IPS-15b (cell line): Measurements from ENCODE around the gene TMEM164.

Experiments used
- H3K27me3 ChIP-seq: one replicate; pipeline ENCODE4 v1.6.1; 2013; ENCODE audit warnings: low read length; ENCODE audit not compliant: control insufficient read depth, insufficient read depth
- H3K36me3 ChIP-seq: one replicate; pipeline ENCODE4 v1.6.1; 2013; ENCODE audit warnings: low read length; ENCODE audit not compliant: control insufficient read depth, insufficient read depth
- H3K4me1 ChIP-seq: one replicate; pipeline ENCODE4 v1.6.1; 2013; ENCODE audit warnings: mild to moderate bottlenecking, low read length; ENCODE audit not compliant: control insufficient read depth, insufficient read depth
- H3K4me3 ChIP-seq: one replicate; pipeline ENCODE4 v1.5.1; 2013; ENCODE audit warnings: low read depth, low read length
- H3K9ac ChIP-seq: one replicate; pipeline ENCODE4 v1.6.1; 2013; ENCODE audit warnings: low read depth, mild to moderate bottlenecking, low read length
- H3K9me3 ChIP-seq: one replicate; pipeline ENCODE4 v1.6.1; 2013; ENCODE audit warnings: mild to moderate bottlenecking, low read length; ENCODE audit not compliant: control insufficient read depth, insufficient read depth

TMEM164 gene

GRCh38 chrX:109987884-109988283, 15.0 kb upstream of the TMEM164 start:
- H3K9ac ChIP-seq = no peak overlapping the region
- no peaks in the 10 kb centered on the region for H3K36me3 ChIP-seq
- H3K27me3 ChIP-seq = no peaks in the 10 kb centered on the region
- no peaks in the 10 kb centered on the region for H3K4me1 ChIP-seq
- no peak overlapping the region for H3K4me3 ChIP-seq
- no peaks in the 10 kb centered on the region for H3K9me3 ChIP-seq

- Histone ChIP-seq H3K4me1 (no peaks in the 10 kb centered on the region), H3K27me3 (no peaks in the 10 kb centered on the region), H3K9me3 (no peaks in the 10 kb centered on the region), H3K36me3 (no peaks in the 10 kb centered on the region), H3K4me3 (no peak overlapping the region), H3K9ac (no peak overlapping the region)
These were observed 12.2 kb upstream of the TMEM164 start for GRCh38 chrX:109990582-109991276.

- Histone ChIP-seq H3K9ac (no peak overlapping the region), H3K9me3 (no peaks in the 10 kb centered on the region), H3K36me3 (no peaks in the 10 kb centered on the region), H3K4me1 (peaks cover under 1% of the 10 kb centered on the region), H3K4me3 (no peak overlapping the region), H3K27me3 (no peaks in the 10 kb centered on the region)
These were observed 10.7 kb upstream of the TMEM164 start for GRCh38 chrX:109992203-109992602.

GRCh38 chrX:109995155-109995554, 7.8 kb upstream of the TMEM164 start:
- no peaks in the 10 kb centered on the region for H3K27me3 ChIP-seq
- peaks cover 9% of the 10 kb centered on the region for H3K4me1 ChIP-seq
- H3K9me3 ChIP-seq = no peaks in the 10 kb centered on the region
- no peaks in the 10 kb centered on the region for H3K36me3 ChIP-seq
- H3K9ac ChIP-seq = no peak overlapping the region
- H3K4me3 ChIP-seq = no peak overlapping the region

- no peaks in the 10 kb centered on the region for H3K36me3 ChIP-seq
- no peak overlapping the region for H3K4me3 ChIP-seq
- H3K9me3 ChIP-seq = no peaks in the 10 kb centered on the region
- peaks cover 3% of the 10 kb centered on the region for H3K27me3 ChIP-seq
- H3K9ac ChIP-seq = no peak overlapping the region
- H3K4me1 ChIP-seq = peaks cover 9% of the 10 kb centered on the region
These were observed 5.0 kb upstream of the TMEM164 start for GRCh38 chrX:109997786-109998452.

GRCh38 chrX:110000000-110000399, 2.9 kb upstream of the TMEM164 start:
- Histone ChIP-seq H3K9ac (no peak overlapping the region), H3K36me3 (no peaks in the 10 kb centered on the region), H3K9me3 (no peaks in the 10 kb centered on the region), H3K4me1 (peaks cover 11% of the 10 kb centered on the region), H3K27me3 (peaks cover 3% of the 10 kb centered on the region), H3K4me3 (no peak overlapping the region)

- Histone ChIP-seq H3K9ac (no peak overlapping the region), H3K36me3 (no peaks in the 10 kb centered on the region), H3K4me3 (no peak overlapping the region), H3K4me1 (peaks cover 11% of the 10 kb centered on the region), H3K27me3 (peaks cover 3% of the 10 kb centered on the region), H3K9me3 (no peaks in the 10 kb centered on the region)
These were observed 1.8 kb upstream of the TMEM164 start for GRCh38 chrX:110000847-110001713.

GRCh38 chrX:110001740-110002299, 1.1 kb upstream of the TMEM164 start:
- no peaks in the 10 kb centered on the region for H3K36me3 ChIP-seq
- no peak overlapping the region for H3K9ac ChIP-seq
- H3K4me1 ChIP-seq = peaks cover 11% of the 10 kb centered on the region
- peaks cover 3% of the 10 kb centered on the region for H3K27me3 ChIP-seq
- H3K9me3 ChIP-seq = no peaks in the 10 kb centered on the region
- peak overlapping the region; percentile 64 for H3K4me3 ChIP-seq

GRCh38 chrX:110003167-110004156, 548 bp downstream of the TMEM164 start:
- H3K36me3 ChIP-seq = no peaks in the 10 kb centered on the region
- H3K9ac ChIP-seq = peak overlapping the region; percentile 73
- peak overlapping the region; percentile 84 for H3K4me3 ChIP-seq
- H3K27me3 ChIP-seq = peaks cover 3% of the 10 kb centered on the region
- no peaks in the 10 kb centered on the region for H3K9me3 ChIP-seq
- H3K4me1 ChIP-seq = peaks cover 3% of the 10 kb centered on the region

- H3K36me3 ChIP-seq = no peaks in the 10 kb centered on the region
- no peaks in the 10 kb centered on the region for H3K9me3 ChIP-seq
- H3K4me3 ChIP-seq = peak overlapping the region; percentile 84
- H3K9ac ChIP-seq = no peak overlapping the region
- peaks cover 3% of the 10 kb centered on the region for H3K4me1 ChIP-seq
- H3K27me3 ChIP-seq = peaks cover 3% of the 10 kb centered on the region
These were observed 1.3 kb downstream of the TMEM164 start for GRCh38 chrX:110004215-110004614.
